GM12801 (cell line): ENCODE measurements around the gene SLC6A7.

Experiments
- TF ChIP-seq, protein P1 (sequence below): IDR thresholded peaks from one replicate; pipeline ENCODE4 v1.5.1; 2011; ENCODE audit warnings: control low read depth; ENCODE audit not compliant: insufficient read length; ENCODE audit errors: extremely low read depth

Gene SLC6A7

DNA sequence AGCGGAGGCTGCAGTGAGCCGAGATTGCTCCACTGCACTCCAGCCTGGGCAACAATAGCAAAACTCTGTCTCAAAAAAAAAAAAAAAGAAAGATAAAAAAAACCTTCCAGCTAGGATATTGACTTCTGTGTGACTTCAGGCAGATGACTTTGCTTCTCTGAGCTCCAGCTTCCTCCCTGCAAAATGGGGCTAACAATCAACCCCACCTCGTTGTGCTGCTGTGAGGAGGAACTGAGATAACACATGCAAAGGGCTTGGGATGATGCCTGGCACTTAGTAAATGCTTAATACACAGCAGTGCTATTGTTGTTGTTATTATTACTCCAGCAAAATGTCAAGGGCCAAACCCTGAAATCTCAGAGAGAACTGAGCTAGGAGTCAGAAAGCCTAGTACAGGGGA, 26.8 kb upstream of the SLC6A7 start:
- TF ChIP-seq, protein P1, sequence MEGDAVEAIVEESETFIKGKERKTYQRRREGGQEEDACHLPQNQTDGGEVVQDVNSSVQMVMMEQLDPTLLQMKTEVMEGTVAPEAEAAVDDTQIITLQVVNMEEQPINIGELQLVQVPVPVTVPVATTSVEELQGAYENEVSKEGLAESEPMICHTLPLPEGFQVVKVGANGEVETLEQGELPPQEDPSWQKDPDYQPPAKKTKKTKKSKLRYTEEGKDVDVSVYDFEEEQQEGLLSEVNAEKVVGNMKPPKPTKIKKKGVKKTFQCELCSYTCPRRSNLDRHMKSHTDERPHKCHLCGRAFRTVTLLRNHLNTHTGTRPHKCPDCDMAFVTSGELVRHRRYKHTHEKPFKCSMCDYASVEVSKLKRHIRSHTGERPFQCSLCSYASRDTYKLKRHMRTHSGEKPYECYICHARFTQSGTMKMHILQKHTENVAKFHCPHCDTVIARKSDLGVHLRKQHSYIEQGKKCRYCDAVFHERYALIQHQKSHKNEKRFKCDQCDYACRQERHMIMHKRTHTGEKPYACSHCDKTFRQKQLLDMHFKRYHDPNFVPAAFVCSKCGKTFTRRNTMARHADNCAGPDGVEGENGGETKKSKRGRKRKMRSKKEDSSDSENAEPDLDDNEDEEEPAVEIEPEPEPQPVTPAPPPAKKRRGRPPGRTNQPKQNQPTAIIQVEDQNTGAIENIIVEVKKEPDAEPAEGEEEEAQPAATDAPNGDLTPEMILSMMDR = no peak

DNA sequence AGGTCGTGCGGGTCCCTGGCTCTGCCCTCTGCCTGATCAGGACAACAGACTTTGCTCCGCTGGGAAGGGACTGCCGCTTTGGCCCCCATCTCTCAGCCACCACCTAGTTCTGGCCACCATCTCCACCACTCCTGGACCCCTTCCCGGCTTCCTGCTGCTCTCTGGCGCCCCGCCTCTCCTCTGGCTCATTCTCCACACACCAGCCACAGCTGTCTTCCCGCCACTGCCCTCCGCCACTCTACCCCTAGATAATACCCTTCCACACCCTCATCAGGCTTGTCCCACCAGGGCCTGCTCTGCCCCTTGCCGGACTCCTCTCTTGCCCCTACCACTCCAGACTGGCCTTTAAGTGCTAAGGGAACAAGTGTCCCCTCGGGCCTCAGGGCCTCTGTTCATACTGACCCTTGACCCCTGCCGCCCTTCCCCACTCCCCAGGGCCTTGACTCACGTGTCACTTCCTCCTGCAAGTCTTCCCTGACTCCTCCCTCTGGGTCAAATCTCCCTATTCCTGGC, 26.3 kb upstream of the SLC6A7 start:
- TF ChIP-seq, protein P1 = no peak

DNA sequence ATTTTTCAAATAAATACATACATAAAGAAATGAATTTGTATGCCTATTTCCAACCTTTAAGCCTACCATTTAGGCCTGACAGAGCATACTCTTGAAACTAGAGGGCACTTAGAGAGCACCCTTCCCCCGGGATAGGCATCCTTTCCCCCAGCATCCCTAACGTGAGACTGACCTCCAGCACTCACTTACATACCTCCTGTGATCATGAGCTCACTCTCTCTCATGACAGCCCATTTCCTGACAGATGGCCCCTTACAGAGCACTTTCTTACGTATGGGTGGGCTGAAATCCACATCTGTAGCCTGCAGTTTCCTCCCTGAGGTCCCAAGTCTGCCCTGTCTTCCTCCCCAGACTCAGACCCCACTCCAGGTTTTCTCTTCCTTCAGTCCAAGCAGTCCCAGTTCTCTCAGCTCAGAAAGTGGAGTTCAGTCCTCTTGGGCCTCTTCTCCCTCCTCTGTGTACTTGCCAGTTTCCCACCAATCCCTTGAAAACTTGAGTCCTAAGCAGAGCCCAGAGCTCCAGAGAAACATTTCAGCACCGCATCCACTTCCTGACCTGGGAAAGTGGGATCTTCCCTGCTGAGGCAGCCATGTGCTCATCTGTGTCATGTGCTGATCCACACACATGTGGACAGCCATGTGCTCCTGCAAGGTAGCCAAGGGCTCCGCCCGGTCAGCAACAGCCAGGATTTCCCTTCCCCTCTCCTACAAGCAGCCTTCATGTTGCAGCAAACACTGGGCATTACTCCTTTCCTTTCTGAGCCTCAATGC, 25.5 kb upstream of the SLC6A7 start:
- TF ChIP-seq, protein P1 = no peak

DNA sequence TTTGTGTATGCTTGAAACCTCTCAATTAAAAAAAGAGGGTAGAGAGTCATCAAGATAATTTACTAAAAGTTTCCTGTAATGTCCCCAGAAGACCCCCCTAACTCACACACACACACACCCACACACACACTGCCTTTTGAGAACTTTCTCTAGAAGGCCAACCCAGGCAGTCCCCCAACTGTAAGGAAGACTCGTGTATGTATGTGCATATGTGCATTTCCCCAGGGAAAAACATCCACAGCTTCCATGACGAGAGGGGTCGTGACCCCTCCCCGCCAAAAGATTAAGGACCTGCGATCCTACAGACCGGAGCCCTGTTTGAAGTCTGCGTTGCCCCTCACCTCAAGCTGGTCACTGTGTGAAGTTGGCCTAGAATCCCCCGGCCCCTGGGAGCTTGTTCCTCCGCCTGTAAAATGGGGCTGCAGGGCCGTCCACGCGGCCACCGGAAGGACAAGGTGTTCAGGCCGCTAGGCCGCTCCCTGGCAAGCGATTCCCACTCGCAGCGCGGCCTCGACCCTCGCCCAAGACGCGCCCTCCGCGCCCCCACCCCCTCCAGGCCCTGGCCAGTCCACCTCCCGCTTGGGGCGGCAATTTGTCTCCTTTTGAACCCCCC, 23.7 kb upstream of the SLC6A7 start:
- TF ChIP-seq, protein P1 = no peak

DNA sequence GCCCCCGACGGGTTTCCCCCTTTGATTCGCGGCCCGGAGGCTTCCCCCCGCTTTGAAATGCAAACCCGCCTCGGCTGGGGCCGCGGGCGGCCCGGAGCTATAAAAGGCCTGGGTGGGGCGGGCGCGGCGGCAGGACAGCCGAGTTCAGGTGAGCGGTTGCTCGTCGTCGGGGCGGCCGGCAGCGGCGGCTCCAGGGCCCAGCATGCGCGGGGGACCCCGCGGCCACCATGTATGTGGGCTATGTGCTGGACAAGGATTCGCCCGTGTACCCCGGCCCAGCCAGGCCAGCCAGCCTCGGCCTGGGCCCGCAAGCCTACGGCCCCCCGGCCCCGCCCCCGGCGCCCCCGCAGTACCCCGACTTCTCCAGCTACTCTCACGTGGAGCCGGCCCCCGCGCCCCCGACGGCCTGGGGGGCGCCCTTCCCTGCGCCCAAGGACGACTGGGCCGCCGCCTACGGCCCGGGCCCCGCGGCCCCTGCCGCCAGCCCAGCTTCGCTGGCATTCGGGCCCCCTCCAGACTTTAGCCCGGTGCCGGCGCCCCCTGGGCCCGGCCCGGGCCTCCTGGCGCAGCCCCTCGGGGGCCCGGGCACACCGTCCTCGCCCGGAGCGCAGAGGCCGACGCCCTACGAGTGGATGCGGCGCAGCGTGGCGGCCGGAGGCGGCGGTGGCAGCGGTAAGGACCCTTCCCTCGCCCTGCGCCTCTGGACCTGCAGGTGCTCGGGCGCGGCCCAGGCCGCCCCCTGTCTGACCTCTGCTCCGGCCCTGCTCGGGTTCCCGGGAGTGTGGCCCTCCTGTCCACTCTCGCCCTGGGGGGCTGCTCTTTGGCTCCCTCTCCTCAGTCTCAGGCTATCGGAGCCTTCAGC, 23.0 kb upstream of the SLC6A7 start, which contains the start of gene CDX1:
Gene CDX1, plus strand, starts transcription at position 129 of the 862 bp plus-strand sequence. Its CDS starts 99 bp downstream, at position 228.
- TF ChIP-seq, protein P1 = no peak

DNA sequence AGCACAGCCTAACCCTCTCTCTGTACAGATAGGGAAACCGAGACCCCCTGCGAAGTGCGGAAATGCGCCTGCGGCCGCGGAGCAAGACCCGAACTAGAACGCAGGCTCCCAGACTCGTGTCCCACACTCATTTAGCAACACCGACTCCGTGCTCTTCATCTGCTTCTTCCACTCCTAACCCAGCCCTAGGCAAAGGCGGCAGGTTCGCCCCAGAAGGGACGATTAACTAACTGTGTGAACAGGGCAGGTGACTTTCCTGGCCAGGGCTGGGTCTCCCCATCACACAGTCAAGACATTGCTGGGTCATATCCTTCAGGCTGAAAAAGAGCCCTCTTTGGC, 22.4 kb upstream of the SLC6A7 start:
- TF ChIP-seq, protein P1 = no peak

DNA sequence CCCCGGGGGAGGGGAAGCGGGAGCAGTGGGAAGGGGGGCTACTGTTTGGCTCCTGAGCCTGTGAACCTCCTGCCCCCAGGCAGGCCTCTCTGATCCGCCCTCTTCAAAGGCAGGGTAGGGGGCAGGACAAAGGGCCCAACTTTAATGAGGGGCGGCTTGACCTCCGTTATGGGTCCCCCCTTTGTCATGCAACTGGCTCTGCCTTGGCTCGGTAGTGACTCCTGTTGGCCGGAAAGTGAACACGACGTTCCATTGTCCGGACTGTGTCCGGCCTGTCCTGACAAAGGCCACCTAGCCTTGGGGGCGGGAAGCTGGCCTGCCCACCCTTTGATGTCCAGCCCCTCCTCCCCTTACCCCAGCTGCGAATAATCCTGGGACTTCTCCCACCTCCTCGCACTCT, 22.0 kb upstream of the SLC6A7 start:
- TF ChIP-seq, protein P1 = no peak
